ENCODE measurements around the gene MAP7D1. TPM values are rescaled to one million over a fixed set of nuclear protein-coding genes. Genes with fewer than 3 reads are reported as not detected.
A peak's percentile ranks its signal among the peaks of the same experiment; 100 is the strongest.
"Not testable (repeated sequence)": the region's sequence is repeated elsewhere in the genome, so short reads cannot be mapped to it uniquely, and the experiment has no call there.

MAP7D1 gene
- total and polyA plus RNA-seq, 2 donors (not counting 1 experiment from before 2014, with no cell fraction given), result 70.6 to 78.4 TPM

GRCh38 chr1:36157973-36158826 is 2.2 kb downstream of the MAP7D1 start:
- peak overlapping the region; percentile 95 for H3K4me2 ChIP-seq (ENCODE audit: extremely low read depth, insufficient read depth, low read length)
- no peak overlapping the region for H2AFZ ChIP-seq (ENCODE audit: low read length)
- peaks cover 20% of the 10 kb centered on the region for H3K4me1 ChIP-seq (ENCODE audit: control insufficient read depth, extremely low read depth, insufficient read depth, low read length)
- peaks cover 72% of the 10 kb centered on the region for H3K79me2 ChIP-seq (ENCODE audit: control insufficient read depth, insufficient read depth, low read length)
- peak overlapping the region; percentile 84 to 93 (median 88) for H3K4me3 ChIP-seq (replicated peaks in 1 of 4; ENCODE audit: control extremely low read depth in 1 of 4, insufficient read depth in 1 of 4, low read depth in 3 of 4, low read length in 4 of 4)
- no peaks in the 10 kb centered on the region for H3K27me3 ChIP-seq (ENCODE audit: control insufficient read depth, insufficient read depth, low read length)
- no peaks in the 10 kb centered on the region for H3K9me3 ChIP-seq (ENCODE audit: control insufficient read depth, insufficient read depth, low read depth, low read length)
- no peak for DNase-seq (ENCODE audit: low read depth in 2 of 2)
- TF ChIP-seq CTCF (conservative IDR thresholded peaks at IDR 0.05 in 1 of 2, IDR thresholded peaks at IDR 0.05 in 1 of 2; ENCODE audit: low read depth in 1 of 2, low read length in 2 of 2) (no peak), EZH2 (IDR thresholded peaks at IDR 0.05; ENCODE audit: low read length, missing control alignments) (no peak)
- peak overlapping the region; percentile 91 for H3K9ac ChIP-seq (ENCODE audit: insufficient read depth, low read length)
- peak overlapping the region; percentile 96 for H3K27ac ChIP-seq (ENCODE audit: insufficient read depth, low read length)
- H3K36me3 ChIP-seq (ENCODE audit: control insufficient read depth, insufficient read depth, low read length), result peaks cover 14% of the 10 kb centered on the region
- peaks cover 2% of the 10 kb centered on the region for H4K20me1 ChIP-seq (ENCODE audit: control insufficient read depth, extremely low read depth, insufficient read depth, low read length)

- H3K4me3 ChIP-seq (replicated peaks in 1 of 4; ENCODE audit: control extremely low read depth in 1 of 4, insufficient read depth in 1 of 4, low read depth in 3 of 4, low read length in 4 of 4), result peak overlapping the region in 2 of 4 experiments; percentile 84 to 88
- H3K9ac ChIP-seq (ENCODE audit: insufficient read depth, low read length), result not testable (repeated sequence)
- peaks cover 20% of the 10 kb centered on the region for H3K4me1 ChIP-seq (ENCODE audit: control insufficient read depth, extremely low read depth, insufficient read depth, low read length)
Measured at GRCh38 chr1:36158827-36159252, 2.9 kb downstream of the MAP7D1 start.

GRCh38 chr1:36159614-36160387 is 3.8 kb downstream of the MAP7D1 start:
- peaks cover 88% of the 10 kb centered on the region for H3K79me2 ChIP-seq (ENCODE audit: control insufficient read depth, insufficient read depth, low read length)
- peaks cover 20% of the 10 kb centered on the region for H3K4me1 ChIP-seq (ENCODE audit: control insufficient read depth, extremely low read depth, insufficient read depth, low read length)
- no peak for DNase-seq (ENCODE audit: low read depth in 2 of 2)
- no peaks in the 10 kb centered on the region for H3K9me3 ChIP-seq (ENCODE audit: control insufficient read depth, insufficient read depth, low read depth, low read length)
- peak overlapping the region; percentile 94 for H3K4me2 ChIP-seq (ENCODE audit: extremely low read depth, insufficient read depth, low read length)
- H4K20me1 ChIP-seq (ENCODE audit: control insufficient read depth, extremely low read depth, insufficient read depth, low read length), result peaks cover 2% of the 10 kb centered on the region
- H3K4me3 ChIP-seq (replicated peaks in 1 of 4; ENCODE audit: control extremely low read depth in 1 of 4, insufficient read depth in 1 of 4, low read depth in 3 of 4, low read length in 4 of 4), result peak overlapping the region in 2 of 4 experiments; percentile 61 to 69
- no peak overlapping the region for H2AFZ ChIP-seq (ENCODE audit: low read length)
- H3K27me3 ChIP-seq (ENCODE audit: control insufficient read depth, insufficient read depth, low read length), result no peaks in the 10 kb centered on the region
- H3K9ac ChIP-seq (ENCODE audit: insufficient read depth, low read length), result no peak overlapping the region
- H3K36me3 ChIP-seq (ENCODE audit: control insufficient read depth, insufficient read depth, low read length), result peaks cover 14% of the 10 kb centered on the region
- peak overlapping the region; percentile 87 for H3K27ac ChIP-seq (ENCODE audit: insufficient read depth, low read length)
- TF ChIP-seq EZH2 (IDR thresholded peaks at IDR 0.05; ENCODE audit: low read length, missing control alignments), result no peak
- no peak for TF ChIP-seq CTCF (conservative IDR thresholded peaks at IDR 0.05 in 1 of 2, IDR thresholded peaks at IDR 0.05 in 1 of 2; ENCODE audit: low read depth in 1 of 2, low read length in 2 of 2)

More at GRCh38 chr1:36158827-36159252, 2.9 kb downstream of the MAP7D1 start:
- Histone ChIP-seq H3K4me2 (ENCODE audit: extremely low read depth, insufficient read depth, low read length) (peak overlapping the region; percentile 95), H3K36me3 (ENCODE audit: control insufficient read depth, insufficient read depth, low read length) (peaks cover 14% of the 10 kb centered on the region), H3K79me2 (ENCODE audit: control insufficient read depth, insufficient read depth, low read length) (peaks cover 78% of the 10 kb centered on the region)
- H3K27ac ChIP-seq (ENCODE audit: insufficient read depth, low read length); H2AFZ ChIP-seq (ENCODE audit: low read length); H3K9me3 ChIP-seq (ENCODE audit: control insufficient read depth, insufficient read depth, low read depth, low read length); DNase-seq (ENCODE audit: low read depth in 2 of 2); H3K27me3 ChIP-seq (ENCODE audit: control insufficient read depth, insufficient read depth, low read length); H4K20me1 ChIP-seq (ENCODE audit: control insufficient read depth, extremely low read depth, insufficient read depth, low read length): not testable (repeated sequence)
